Measurements from ENCODE around the gene IGFL1.

DNA sequence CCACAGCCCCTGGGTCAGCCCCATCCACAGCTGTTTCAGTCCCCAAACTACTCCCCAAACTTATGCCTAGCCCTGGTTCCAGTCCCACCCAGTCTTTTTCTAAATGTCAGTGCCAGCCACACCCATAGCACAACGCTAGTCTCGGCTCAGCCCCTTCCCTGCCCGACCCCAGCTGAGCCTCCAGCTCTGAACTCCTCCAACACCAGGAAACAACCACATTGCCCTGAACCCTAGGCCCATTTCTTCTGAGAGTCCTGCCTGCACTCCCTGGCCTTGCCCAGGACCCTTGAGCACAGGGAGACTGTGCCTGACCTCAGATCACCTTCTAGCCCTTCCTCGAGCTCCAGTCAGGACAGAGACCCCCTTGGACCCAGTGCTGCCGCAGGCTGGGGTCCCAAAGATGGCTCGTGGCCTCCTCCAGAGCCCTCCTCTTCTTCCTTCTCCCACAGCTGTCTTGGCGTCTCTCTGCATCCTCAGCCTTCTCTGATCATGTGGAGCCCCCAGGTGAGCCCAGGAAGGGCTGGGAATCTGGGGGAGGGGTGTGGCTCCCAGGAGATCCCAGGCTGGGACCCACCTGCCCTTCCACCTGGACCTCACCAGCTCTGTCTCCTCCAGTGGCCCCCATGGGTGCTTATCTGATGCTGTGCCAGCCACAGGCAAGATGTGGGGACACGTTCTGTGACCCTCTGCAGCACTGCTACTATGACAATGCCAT is 33.0 kb upstream of the IGFL1 start:
- TF ChIP-seq POLR2A (IDR thresholded peaks at IDR 0.05), result no peak
- TF ChIP-seq, protein P1, sequence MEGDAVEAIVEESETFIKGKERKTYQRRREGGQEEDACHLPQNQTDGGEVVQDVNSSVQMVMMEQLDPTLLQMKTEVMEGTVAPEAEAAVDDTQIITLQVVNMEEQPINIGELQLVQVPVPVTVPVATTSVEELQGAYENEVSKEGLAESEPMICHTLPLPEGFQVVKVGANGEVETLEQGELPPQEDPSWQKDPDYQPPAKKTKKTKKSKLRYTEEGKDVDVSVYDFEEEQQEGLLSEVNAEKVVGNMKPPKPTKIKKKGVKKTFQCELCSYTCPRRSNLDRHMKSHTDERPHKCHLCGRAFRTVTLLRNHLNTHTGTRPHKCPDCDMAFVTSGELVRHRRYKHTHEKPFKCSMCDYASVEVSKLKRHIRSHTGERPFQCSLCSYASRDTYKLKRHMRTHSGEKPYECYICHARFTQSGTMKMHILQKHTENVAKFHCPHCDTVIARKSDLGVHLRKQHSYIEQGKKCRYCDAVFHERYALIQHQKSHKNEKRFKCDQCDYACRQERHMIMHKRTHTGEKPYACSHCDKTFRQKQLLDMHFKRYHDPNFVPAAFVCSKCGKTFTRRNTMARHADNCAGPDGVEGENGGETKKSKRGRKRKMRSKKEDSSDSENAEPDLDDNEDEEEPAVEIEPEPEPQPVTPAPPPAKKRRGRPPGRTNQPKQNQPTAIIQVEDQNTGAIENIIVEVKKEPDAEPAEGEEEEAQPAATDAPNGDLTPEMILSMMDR (IDR thresholded peaks at IDR 0.05), result no peak
- no peak for TF ChIP-seq POLR2AphosphoS5 (IDR thresholded peaks at IDR 0.05)
- no peak for TF ChIP-seq EP300 (IDR thresholded peaks at IDR 0.05)

Data from gastroesophageal sphincter (tissue), 3 donors.